Body of pancreas (tissue), 4 donors: ENCODE measurements around the gene TMPRSS11F. TPM values are rescaled to one million over a fixed set of nuclear protein-coding genes. Genes with fewer than 3 reads are reported as not detected.

Experiments used
- ATAC-seq: fragments of 150-250 bp; one replicate; pipeline ENCODE4 v1.9.1; 2016
- DNase-seq, 4 donors: peaks; one replicate each; pipeline ENCODE4 v3.0.0-alpha.2; 2019
- H3K27ac ChIP-seq, 4 donors: fragments of 200-600 bp; sonication (generic); 1 replicate in 3 of 4; 2 replicates in 1 of 4; pipeline versions ENCODE4 v1.5.1 to v1.6.1; 2016 to 2019; ENCODE audit warnings: mild to moderate bottlenecking in 1 of 4, mixed read lengths in 1 of 4, moderate library complexity in 1 of 4
- H3K27me3 ChIP-seq, 2 donors: fragments of 200-600 bp; sonication (generic); one replicate each; pipeline ENCODE4 v1.6.0; 2016; ENCODE audit warnings: mild to moderate bottlenecking in 1 of 2
- H3K36me3 ChIP-seq, 2 donors: fragments of 200-600 bp; sonication (generic); replicated peaks in 1 of 2; 2 replicates each; pipeline ENCODE4 v1.5.1; 2016; ENCODE audit warnings: low read depth in 2 of 2; ENCODE audit not compliant: insufficient read depth in 1 of 2
- H3K4me1 ChIP-seq: fragments of 200-600 bp; sonication (generic); one replicate; pipeline ENCODE4 v1.6.0; 2016
- H3K4me3 ChIP-seq, 2 donors: fragments of 200-600 bp; sonication (generic); 1 replicate in 1 of 2; 2 replicates in 1 of 2; pipeline ENCODE4 v1.5.1; 2016 to 2019
- H3K9me3 ChIP-seq, 3 donors: fragments of 200-600 bp; sonication (generic); 1 replicate in 2 of 3; 2 replicates in 1 of 3; pipeline ENCODE4 v1.5.1; 2016
- POLR2A ChIP-seq, 3 donors: fragments of 450-650 bp; IDR thresholded peaks; one replicate each; pipeline ENCODE4 v1.6.1; 2016; ENCODE audit warnings: antibody characterized with exemption in 3 of 3, mild to moderate bottlenecking in 2 of 3
- WGBS, 2 donors: methylation state at CpG; one replicate each; pipeline ENCODE4 v1.1.5; 2017; 5-methylcytosine and 5-hydroxymethylcytosine counted together
- intact Hi-C: fragments of 100-400 bp; cut with DNase I; formaldehyde crosslinking; loops from one replicate; pipeline ENCODE4 v1.15.1; 2023
- total RNA-seq, 2 donors: library from RNA; depleted of rRNA; stranded (reverse); fragments of >200 nt; gene quantifications; one replicate each; pipeline ENCODE4 v1.1.0, GENCODE V29; 2016
- TF ChIP-seq, protein P1 (sequence below), 7 experiments: fragments of 450-650 bp in 4 of 7; fragments of 200-600 bp in 3 of 7; sonication (generic) in 3 of 7; IDR thresholded peaks; one replicate each; pipeline ENCODE4 v1.5.1; 2016 to 2019; ENCODE audit warnings: antibody characterized with exemption in 7 of 7

The TMPRSS11F gene
- total RNA-seq, 2 donors from 2014 or later = not detected

- intact Hi-C loops = no loop called here
- no peak overlapping the region for H3K27ac ChIP-seq
- DNase-seq = no peak
Measured at GRCh38 chr4:68148800-68149685, 19.4 kb upstream of the TMPRSS11F start.

DNA sequence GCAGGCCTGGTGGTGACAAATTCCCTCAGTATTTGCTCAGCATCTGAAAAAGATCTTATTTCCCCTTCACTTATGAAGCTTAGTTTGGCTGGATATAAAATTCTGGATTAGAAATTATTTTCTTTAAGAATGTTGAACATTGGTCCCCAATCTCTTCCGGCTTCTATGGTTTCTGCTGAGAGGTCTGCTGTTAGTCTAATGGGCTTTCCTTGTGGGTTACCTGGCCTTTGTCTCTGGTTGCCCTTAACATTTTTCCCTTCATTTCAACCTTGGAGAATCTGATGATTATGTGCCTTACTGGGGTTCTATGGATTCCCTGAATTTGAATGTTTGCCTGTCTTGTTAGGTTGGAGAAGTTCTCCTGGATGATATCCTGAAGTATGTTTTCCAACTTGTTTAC, 17.4 kb upstream of the TMPRSS11F start:
- intact Hi-C loops = no loop called here
- H3K36me3 ChIP-seq = no peaks in the 10 kb centered on the region
- H3K4me3 ChIP-seq = no peak overlapping the region
- no peak overlapping the region for H3K27ac ChIP-seq
- 94 to 95% methylated on average over 1 of the region's 1 CpG for WGBS, 2 donors
- TF ChIP-seq, protein P1, sequence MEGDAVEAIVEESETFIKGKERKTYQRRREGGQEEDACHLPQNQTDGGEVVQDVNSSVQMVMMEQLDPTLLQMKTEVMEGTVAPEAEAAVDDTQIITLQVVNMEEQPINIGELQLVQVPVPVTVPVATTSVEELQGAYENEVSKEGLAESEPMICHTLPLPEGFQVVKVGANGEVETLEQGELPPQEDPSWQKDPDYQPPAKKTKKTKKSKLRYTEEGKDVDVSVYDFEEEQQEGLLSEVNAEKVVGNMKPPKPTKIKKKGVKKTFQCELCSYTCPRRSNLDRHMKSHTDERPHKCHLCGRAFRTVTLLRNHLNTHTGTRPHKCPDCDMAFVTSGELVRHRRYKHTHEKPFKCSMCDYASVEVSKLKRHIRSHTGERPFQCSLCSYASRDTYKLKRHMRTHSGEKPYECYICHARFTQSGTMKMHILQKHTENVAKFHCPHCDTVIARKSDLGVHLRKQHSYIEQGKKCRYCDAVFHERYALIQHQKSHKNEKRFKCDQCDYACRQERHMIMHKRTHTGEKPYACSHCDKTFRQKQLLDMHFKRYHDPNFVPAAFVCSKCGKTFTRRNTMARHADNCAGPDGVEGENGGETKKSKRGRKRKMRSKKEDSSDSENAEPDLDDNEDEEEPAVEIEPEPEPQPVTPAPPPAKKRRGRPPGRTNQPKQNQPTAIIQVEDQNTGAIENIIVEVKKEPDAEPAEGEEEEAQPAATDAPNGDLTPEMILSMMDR (IDR thresholded peaks at IDR 0.05) = no peak
- no peak for TF ChIP-seq POLR2A (IDR thresholded peaks at IDR 0.05)
- no peaks in the 10 kb centered on the region for H3K4me1 ChIP-seq
- no peaks in the 10 kb centered on the region for H3K9me3 ChIP-seq
- DNase-seq (no peak), ATAC-seq (no peak)
- no peaks in the 10 kb centered on the region for H3K27me3 ChIP-seq

More at GRCh38 chr4:68148800-68149685, 19.4 kb upstream of the TMPRSS11F start:
- H3K4me1 ChIP-seq = no peaks in the 10 kb centered on the region
- H3K36me3 ChIP-seq = no peaks in the 10 kb centered on the region
- ATAC-seq = no peak
- no peaks in the 10 kb centered on the region for H3K9me3 ChIP-seq
- no peaks in the 10 kb centered on the region for H3K27me3 ChIP-seq
- H3K4me3 ChIP-seq = no peak overlapping the region
- WGBS, 2 donors = 57 to 73% methylated on average over 2 to 3 of the region's 3 CpGs
- TF ChIP-seq POLR2A (IDR thresholded peaks at IDR 0.05) = no peak
- TF ChIP-seq, protein P1 (IDR thresholded peaks at IDR 0.05) = no peak

GRCh38 chr4:68145261-68145660, 15.6 kb upstream of the TMPRSS11F start:
- ATAC-seq = no peak
- Histone ChIP-seq H3K27me3 (no peaks in the 10 kb centered on the region), H3K4me1 (no peaks in the 10 kb centered on the region), H3K36me3 (no peaks in the 10 kb centered on the region), H3K4me3 (no peak overlapping the region), H3K27ac (no peak overlapping the region), H3K9me3 (no peaks in the 10 kb centered on the region)
- intact Hi-C loops = no loop called here
- 35 to 50% methylated on average over 1 of the region's 1 CpG for WGBS, 2 donors
- no peak for DNase-seq
- TF ChIP-seq POLR2A (IDR thresholded peaks at IDR 0.05) = no peak
- TF ChIP-seq, protein P1 (IDR thresholded peaks at IDR 0.05) = no peak

DNA sequence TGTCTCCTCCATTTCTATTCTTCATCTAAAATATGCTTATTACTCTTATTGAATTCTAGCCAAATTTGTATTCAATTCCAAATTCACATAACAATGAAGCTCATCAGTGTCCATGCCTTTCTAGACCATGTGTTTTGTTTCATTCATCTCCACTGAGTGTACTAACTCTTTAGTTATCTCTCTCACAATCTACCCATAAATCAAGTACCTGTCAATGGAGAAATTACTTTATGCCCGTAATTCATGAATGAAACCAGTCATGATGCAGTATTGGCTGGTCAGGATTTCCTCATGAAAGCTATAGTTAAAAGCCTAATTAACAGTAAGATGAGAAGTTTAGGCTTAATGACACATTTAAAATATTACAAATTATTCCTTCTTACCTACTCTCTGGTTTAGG, 12.2 kb upstream of the TMPRSS11F start:
- ATAC-seq (no peak), DNase-seq (no peak)
- no peaks in the 10 kb centered on the region for H3K27me3 ChIP-seq
- no peak overlapping the region for H3K4me3 ChIP-seq
- no peaks in the 10 kb centered on the region for H3K4me1 ChIP-seq
- WGBS, 2 donors = 11 to 15% methylated on average over 1 of the region's 1 CpG
- H3K36me3 ChIP-seq = no peaks in the 10 kb centered on the region
- intact Hi-C loops = no loop called here
- TF ChIP-seq, protein P1 (IDR thresholded peaks at IDR 0.05) = no peak
- no peak for TF ChIP-seq POLR2A (IDR thresholded peaks at IDR 0.05)
- H3K27ac ChIP-seq = no peak overlapping the region
- H3K9me3 ChIP-seq = no peaks in the 10 kb centered on the region

- WGBS, 2 donors = 80 to 89% methylated on average over 2 of the region's 2 CpGs
Measured at GRCh38 chr4:68132342-68132741, 2.7 kb upstream of the TMPRSS11F start.

More at GRCh38 chr4:68132342-68132741, 2.7 kb upstream of the TMPRSS11F start:
- H3K4me1 ChIP-seq = no peaks in the 10 kb centered on the region
- TF ChIP-seq, protein P1 (IDR thresholded peaks at IDR 0.05) = no peak
- no peak for TF ChIP-seq POLR2A (IDR thresholded peaks at IDR 0.05)
- H3K9me3 ChIP-seq = no peaks in the 10 kb centered on the region
- H3K27me3 ChIP-seq = no peaks in the 10 kb centered on the region
- intact Hi-C loops = no loop called here
- no peaks in the 10 kb centered on the region for H3K36me3 ChIP-seq
- no peak overlapping the region for H3K27ac ChIP-seq
- no peak overlapping the region for H3K4me3 ChIP-seq
- ATAC-seq = no peak
- no peak for DNase-seq
